Fibroblast of mammary gland (primary cell): ENCODE data around the gene CSTPP1.
A peak's percentile ranks its signal among the peaks of the same experiment; 100 is the strongest.

Source experiments
- DNase-seq: peaks from one replicate; pipeline ENCODE4 v3.0.0-alpha.2; 2010; ENCODE audit warnings: low read depth
- H3K4me3 ChIP-seq: 2 replicates; pipeline ENCODE4 v1.5.1; 2011; ENCODE audit warnings: low read depth, mild to moderate bottlenecking, low read length, moderate library complexity; ENCODE audit not compliant: control insufficient read depth
- TF ChIP-seq, protein P1 (sequence below): conservative IDR thresholded peaks from 2 replicates; pipeline ENCODE4 v1.5.1; 2011; ENCODE audit warnings: low read depth, low read length, inconsistent platforms; ENCODE audit not compliant: control insufficient read depth, insufficient read depth

Gene CSTPP1

DNA sequence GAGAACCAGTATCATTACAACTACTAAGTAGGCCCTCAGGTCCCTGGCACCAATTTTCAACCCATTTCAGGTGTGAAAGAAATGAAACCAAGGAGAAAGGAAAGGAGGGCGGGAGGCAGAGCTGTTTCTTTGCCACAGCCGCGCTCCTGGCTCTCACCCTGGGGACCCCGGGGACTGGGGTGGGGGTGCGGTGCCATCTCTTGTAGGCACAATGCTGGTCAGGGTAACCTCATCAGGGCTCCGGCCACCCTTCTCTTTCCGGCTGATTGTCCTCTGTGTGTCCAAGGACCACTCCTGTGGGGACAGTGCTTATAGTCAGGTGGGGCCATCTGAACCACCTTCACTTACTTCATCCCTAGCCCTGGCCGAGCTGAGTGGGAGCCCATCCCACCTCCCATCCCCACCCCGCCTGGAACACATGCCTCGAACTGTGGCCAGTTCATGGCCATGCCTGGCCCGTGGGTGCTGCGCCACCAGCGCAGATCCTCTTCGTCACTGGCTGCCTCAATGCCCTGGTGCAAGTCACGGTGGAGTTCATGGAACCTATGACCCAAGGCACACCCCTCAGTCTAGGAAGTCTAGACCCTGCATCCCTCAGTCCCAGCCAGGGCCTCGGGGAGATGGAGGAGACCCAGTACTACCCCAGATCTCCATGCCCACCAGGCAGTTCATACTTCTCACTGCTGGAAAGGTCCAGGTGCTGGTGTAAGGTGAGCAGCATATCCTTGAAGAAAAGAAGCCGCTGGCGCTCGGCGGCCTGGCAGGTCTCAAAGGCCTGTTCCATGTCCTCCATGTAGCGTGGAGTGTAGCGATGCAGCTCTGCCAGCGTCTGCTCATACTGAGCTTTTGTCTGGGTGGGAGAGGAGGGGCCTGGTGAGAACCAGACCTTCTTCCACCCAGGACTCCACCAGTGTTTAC, 242.4 kb downstream of the CSTPP1 start:
- TF ChIP-seq, protein P1, sequence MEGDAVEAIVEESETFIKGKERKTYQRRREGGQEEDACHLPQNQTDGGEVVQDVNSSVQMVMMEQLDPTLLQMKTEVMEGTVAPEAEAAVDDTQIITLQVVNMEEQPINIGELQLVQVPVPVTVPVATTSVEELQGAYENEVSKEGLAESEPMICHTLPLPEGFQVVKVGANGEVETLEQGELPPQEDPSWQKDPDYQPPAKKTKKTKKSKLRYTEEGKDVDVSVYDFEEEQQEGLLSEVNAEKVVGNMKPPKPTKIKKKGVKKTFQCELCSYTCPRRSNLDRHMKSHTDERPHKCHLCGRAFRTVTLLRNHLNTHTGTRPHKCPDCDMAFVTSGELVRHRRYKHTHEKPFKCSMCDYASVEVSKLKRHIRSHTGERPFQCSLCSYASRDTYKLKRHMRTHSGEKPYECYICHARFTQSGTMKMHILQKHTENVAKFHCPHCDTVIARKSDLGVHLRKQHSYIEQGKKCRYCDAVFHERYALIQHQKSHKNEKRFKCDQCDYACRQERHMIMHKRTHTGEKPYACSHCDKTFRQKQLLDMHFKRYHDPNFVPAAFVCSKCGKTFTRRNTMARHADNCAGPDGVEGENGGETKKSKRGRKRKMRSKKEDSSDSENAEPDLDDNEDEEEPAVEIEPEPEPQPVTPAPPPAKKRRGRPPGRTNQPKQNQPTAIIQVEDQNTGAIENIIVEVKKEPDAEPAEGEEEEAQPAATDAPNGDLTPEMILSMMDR, result no peak
- DNase-seq, result no peak
- H3K4me3 ChIP-seq, result no peak overlapping the region

DNA sequence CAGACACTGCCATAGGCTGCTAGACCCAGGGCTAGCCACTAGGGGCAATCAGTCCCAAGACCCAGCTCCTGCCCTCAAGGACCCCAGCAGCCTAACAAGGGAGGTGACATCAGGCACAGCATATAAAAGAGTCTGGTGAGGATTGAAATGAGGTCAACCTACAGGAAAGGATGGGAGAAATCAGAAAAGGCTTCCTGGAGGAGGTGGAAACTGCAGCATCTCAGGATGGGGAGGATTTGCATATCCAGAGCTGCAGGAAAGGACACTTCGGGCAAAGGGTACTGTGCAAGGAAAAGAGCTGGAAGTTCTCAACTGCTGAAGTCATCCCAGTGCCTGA, 243.1 kb downstream of the CSTPP1 start:
- DNase-seq, result peak; percentile 40
- TF ChIP-seq, protein P1, result peak; percentile 62
- no peak overlapping the region for H3K4me3 ChIP-seq

DNA sequence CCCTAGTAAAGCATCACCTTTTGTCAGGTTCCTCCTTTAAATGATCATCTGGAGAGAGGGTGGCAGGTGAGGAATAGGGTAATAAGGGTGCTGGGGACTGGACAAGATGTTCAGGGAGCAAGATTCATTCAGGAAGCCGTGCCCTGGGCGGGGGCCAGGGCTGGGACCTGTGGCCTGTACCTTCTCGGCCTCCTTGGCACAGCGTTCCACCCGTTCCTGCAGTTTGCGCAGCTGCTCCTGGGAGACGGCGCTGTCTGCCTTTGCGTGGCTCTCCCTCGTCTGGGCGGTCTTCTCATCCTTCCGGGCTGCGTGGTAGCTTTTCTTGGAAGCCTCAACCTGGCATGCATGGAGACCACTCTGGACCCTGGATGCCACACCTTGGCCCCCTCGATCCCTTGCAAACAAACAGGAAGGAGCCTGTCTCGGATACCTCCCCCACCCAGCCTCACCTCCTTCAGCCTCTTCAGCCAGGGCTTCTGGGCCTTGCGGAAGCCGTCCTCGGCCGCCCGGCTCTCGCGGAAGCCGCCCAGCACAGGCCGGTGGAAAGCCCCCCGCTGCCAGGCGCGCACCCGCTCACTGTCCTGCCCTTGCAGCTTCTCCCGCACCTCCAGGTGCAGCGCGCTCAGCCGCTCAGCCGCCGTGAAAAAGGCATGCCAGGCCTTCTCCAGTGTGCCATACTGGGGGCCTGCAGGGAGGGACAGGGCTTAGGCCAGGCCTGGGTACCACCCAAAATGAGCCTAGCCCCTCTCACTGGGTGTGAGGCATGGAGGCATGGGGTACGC, 243.6 kb downstream of the CSTPP1 start:
- TF ChIP-seq, protein P1, result no peak
- no peak overlapping the region for H3K4me3 ChIP-seq
- DNase-seq, result no peak

DNA sequence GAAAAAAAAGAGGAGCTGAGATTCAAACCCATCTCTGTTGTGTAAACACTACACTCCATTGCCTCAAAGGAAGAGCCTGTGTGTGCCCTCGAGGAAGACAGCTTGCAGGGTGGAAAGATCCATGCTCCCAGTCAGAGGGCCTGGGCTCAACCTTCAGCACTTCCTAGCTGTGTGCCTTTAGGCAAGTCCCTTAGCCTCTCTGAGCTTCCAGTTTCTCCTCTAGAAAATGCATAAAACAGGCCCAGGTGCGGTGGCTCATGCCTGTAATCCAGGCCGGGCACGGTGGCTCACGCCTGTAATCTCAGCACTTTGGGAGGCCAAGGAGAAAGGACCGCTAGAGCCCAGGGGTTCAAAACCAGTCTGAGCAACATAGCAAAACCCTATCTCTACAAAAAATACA, 244.7 kb downstream of the CSTPP1 start:
- TF ChIP-seq, protein P1, result no peak

DNA sequence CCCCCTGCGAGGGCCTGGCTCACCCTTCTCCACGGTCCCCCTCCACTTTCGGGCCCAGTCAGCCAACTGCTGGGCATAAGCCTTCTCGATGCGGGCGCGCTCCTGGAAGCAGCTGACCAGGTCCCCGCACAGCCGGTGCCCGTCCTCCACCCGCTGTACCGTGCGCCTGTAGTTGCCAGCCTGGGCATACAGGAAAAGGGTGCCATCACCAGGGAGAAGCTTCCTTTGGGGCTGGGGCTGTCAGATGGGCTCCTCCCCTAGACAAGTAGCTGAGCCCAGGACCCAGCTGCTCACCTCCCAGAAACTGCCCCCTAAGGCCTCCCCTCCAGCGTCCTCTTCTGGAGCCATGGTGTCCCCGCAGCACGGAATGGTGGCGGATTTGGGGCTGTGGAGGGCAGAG, 245.8 kb downstream of the CSTPP1 start:
- no peak for DNase-seq
- TF ChIP-seq, protein P1, result no peak
- H3K4me3 ChIP-seq, result no peak overlapping the region

More for the DNA sequence above, 244.7 kb downstream of the CSTPP1 start:
- no peak for DNase-seq
- no peak overlapping the region for H3K4me3 ChIP-seq

- DNase-seq, result no peak
- TF ChIP-seq, protein P1, result no peak
Measured at GRCh38 chr11:47183031-47183856, 246.7 kb downstream of the CSTPP1 start.

More at GRCh38 chr11:47183031-47183856, 246.7 kb downstream of the CSTPP1 start:
- H3K4me3 ChIP-seq, result no peak overlapping the region
